SKM-1 (cell line): ENCODE data around the gene ARHGAP1.

Experiments
- DNase-seq: peaks from one replicate; lab custom pipeline; 2025; ENCODE audit not compliant: unreplicated experiment; lab: John Stamatoyannopoulos, UW

The ARHGAP1 gene

DNA sequence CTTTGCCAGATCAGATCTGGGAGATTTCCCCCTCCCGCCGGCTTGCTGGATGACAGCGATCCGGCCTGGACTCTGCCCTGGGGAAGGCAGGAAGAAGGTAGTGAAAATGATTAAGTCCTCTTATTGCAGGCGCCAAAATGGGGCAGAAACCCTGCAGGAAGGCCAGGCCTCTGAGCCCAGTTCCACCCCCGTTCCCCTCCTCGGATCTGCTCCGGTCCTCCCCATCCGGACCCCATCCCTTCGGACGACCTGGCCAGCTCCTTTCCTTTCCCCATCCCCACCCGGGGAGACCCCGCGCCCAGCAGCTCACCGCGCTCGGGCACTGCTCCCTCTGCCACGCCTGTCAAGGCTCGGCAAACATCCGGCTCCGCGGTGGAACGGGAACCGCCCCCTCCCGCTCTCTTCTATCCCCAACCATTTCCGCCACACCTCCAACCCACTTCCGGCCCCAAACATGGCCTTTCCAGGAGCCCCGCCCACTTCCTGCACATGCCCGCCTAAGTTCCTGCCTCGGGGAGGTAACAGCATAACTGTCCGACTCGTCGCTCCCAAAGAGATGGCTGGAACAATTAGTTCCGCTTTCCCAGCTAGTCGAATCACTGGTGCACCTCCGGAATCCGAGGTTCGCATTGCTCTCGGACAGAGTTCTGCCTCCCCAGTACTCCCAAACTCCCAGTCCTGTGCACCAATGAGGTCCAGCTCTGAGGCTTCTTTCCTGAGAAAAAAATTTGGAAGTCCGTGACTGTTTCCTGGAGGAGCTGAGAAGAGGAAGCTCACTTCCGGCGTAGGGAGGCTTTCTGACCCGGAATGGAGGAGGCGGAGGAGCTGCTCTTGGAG is at the start of gene ARHGAP1, which contains the start of gene ZNF408:
Gene ARHGAP1, minus strand, starts transcription at position 379 of the 837 bp plus-strand sequence. CDS start 4,512 bp downstream, outside the sequence.
Gene ZNF408, plus strand, starts transcription at position 791 of the 837 bp plus-strand sequence. Its CDS starts 17 bp downstream, at position 808.
- DNase-seq: peak; percentile 98

GRCh38 chr11:46747150-46747549 is 46.7 kb upstream of the ARHGAP1 start:
- DNase-seq: no peak

- no peak for DNase-seq
Observed at GRCh38 chr11:46745995-46746394, 45.6 kb upstream of the ARHGAP1 start.

DNA sequence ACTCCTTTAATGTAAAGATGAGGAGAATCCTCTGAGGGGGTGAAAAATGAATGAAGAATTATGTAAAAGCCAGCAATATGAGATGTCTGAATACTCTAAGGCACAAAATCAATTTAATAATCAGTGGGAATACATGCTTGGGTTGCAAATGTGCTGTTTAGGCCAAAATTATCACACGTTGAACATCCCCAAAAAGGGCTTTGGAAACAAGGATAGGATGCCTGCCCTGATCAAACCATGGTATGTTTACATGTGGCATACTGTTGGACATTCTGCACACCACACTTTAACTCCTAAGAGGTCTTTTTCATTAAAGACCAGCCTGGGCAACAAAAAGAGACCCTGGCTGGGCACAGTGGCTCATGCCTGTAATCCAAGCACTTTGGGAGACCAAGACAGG is 44.9 kb upstream of the ARHGAP1 start:
- no peak for DNase-seq

DNA sequence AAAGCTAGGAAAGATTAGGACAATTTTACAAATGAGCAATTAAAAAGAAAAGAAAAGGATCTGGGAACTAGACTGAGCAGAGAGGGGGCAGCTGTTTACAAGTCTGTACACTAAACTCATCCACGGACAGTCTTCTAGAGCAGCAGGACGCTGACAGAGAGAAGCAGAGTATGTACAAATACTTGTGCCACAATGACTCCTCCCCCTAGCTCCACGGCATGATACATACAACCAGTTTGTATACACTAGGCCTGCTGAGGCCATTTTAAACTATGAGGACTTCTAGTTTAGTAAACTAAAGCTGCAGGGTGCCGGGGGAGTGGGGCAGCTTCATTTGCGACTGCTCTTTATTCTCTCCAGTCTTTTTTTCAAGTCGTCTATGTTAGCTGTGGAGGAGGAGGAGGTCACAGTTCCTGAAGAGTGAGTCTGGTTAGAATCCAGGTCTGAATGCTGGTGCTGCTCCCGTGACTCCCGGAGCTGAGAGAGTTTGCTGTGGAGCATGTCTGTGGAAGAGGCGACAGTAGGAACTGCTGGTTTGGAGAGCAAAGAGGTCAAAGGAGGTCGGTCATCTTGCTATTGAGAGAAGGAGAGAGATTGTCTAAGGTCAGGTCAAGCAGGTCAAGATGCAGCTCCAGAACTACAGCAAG is 43.4 kb upstream of the ARHGAP1 start:
- DNase-seq: no peak

DNA sequence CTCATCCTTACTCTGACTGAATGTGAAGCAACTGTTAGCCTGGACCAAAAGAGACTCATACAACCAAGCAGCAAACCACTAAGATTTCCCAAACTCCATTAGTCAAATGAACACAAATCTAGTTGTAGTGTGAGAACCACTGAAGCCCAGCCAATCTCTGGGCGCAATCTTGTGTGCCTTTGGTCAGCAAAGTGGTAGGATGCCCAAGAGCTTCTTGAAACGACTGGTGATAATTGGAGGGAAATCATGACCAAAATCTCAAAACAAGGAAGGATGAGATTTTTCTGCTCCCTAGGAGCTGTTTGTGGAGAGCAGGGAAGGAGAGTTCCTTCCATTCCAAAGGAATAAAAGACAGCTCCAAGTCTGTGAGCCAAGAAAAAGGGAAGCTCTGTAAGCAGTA is 42.6 kb upstream of the ARHGAP1 start:
- no peak for DNase-seq

DNA sequence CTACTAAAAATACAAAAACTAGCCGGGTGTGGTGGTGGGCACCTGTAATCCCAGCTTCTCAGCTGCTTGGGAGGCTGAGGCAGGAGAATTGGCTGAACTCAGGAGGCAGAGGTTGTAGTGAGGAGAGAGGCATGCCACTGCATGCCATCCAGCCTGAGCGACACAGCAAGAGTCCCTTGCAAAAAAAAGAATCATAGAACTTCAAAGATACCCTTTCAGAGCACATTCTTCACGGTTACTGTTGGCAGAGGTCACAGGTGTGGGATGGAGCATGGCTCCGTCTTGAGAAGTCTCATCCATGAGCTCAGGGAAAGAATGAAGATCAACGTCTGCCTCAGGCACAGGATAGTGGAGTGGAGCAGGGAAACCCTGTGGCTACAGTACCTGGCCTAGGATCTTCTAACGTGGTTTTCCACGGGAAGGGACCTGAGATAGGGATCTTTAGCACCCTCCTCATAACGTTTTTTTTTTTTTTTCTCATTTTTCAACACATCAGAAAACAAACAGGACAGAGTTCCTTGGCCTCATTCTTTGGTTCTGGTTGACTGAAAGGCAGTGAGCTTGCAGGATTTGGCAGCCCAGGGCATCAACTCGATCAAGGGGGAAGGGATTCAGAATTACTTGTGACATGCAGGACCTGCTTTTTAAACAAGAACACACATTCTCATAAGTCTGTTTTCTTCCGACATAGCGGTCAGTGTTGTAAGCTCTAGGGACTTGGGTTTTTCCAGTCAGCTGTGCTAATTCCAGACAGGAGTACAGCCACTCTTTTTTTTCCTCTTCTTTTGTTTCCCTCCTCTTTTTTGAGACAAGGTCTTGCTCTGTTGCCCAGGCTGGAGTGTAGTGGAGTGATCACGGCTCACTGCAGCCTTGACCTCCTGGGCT is 41.4 kb upstream of the ARHGAP1 start:
- no peak for DNase-seq

DNA sequence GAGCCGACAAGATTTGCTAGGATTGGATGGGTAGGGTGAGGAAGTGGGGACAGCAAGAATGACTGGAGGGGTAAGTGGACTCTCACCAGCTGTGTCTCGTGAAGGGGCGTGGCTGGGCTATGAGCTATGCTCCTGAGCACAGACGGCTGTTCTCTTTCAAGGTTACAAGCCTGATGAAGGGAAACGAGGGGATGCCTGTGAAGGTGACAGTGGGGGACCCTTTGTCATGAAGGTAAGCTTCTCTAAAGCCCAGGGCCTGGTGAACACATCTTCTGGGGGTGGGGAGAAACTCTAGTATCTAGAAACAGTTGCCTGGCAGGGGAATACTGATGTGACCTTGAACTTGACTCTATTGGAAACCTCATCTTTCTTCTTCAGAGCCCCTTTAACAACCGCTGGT is 38.5 kb upstream of the ARHGAP1 start:
- DNase-seq: no peak

- no peak for DNase-seq
Observed at GRCh38 chr11:46737699-46738098, 37.3 kb upstream of the ARHGAP1 start.

DNA sequence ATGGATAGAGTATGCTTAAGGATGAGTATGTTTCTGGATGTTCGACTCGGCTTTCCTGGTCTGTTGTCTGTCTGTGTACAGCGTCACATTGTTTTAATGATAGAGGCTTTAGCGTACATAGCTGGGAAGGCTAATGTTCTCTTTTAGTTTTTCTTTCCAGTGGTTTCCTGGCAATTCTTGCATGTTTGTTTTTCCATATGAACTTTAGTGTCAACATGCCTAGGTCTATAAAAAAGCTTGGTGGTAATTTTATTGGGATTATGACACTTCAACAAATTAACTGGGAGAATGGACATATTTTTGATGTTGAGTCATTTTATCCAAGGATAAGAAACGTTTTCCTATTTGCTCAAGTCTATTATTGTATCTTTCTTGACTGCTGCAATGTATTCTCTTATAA is 36.2 kb upstream of the ARHGAP1 start:
- no peak for DNase-seq

DNA sequence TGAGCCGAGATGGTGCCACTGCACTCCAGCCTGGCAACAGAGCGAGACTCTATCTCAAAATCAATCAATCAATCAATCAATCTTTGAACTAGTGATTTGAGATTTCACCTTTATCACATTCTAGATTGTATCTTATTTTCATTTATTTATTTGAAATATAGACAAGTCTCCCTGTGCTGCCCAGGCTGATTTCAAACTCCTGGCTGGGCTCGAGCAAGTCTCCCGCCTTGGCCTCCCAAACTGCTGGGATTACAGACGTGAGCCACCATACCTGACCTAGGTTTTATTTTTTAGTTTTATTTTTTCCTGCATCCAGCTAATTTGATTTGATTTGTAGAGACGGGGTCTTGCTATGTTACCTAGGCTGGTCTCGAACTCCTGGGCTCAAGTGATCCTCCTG is 35.7 kb upstream of the ARHGAP1 start:
- DNase-seq: no peak

DNA sequence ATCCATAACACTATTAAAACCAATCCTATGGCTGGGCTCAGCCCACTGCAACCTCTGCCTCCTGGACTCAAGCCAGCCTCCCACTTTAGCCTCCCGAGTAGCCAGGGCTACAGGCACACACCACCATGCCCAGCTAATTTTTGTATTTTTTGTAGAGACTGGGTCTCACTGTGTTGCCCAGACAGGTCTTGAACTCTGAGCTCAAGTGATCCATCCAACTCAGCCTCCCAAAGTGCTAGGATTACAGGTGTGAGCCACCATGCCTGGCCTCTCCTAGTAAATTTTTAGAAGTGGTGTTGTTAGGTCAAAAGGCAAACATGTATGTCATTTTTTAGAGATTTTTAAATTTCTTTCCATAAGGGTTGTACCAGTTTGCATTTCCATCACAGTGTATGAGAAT is 32.8 kb upstream of the ARHGAP1 start:
- DNase-seq: no peak

DNA sequence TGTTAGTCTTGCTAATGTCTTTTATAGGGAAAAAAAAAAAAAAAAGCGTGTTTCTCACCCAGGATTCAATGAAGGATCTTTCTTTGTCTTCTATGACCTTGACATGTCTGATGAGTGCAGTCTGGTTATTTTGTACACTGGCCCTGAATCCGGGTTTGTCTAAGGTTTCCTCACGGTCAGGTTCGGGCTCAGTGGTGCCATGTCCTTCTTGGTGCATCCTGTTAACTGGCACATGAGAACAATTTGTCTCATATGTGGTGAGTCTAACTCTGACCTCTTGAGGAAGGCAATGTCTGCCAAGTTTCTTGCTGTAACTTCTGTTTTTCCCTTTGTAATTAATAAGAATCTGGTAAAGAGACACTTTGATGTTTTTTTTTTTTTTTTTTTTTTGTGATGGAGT is 31.1 kb upstream of the ARHGAP1 start:
- DNase-seq: no peak

DNA sequence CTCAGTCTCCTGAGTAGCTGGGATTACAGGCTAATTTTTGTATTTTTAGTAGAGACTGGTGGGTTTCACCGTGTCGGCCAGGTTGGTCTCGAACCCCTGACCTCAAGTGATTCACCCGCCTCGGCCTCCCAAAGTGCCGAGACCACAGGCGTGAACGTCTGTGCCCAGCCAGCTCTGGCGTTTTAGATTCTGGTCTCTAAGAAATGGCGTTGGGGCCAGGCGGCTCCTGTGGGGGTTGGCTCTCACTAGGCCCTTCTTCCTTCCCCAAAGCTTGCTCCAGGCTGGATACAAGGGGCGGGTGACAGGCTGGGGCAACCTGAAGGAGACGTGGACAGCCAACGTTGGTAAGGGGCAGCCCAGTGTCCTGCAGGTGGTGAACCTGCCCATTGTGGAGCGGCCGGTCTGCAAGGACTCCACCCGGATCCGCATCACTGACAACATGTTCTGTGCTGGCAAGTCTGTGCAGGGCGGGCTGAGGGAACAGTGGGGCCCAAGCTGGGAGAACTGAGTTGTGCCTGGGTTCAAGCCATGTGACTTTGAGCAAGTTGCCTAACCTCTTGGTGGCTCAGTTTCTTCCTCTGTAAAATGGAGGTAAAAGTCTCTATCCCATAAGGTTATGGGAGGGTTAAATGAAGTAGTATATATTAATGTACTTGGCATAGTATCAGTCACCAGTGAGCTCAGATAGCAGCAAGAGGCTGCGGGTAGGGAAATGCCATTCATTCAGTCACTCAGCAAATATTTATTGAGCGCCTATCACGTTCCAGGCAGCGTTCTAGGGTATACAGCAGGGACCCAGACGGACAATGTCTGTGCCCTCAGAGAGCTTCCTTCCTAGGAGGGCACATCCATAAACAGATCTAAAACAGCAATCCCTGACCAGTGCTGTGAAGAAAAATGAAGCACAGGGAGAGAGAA is 28.9 kb upstream of the ARHGAP1 start:
- DNase-seq: no peak

DNA sequence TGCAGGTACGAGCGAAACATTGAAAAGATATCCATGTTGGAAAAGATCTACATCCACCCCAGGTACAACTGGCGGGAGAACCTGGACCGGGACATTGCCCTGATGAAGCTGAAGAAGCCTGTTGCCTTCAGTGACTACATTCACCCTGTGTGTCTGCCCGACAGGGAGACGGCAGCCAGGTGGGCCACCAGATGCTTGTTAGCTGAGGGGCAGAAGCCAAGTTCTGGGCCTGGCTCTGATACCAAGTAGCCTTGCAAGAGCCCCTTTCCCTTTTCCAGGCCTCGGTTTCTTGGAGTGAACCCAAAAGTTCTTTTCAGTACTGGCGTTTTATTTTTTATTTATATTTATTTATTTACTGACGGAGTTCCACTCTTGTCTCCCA is 28.2 kb upstream of the ARHGAP1 start:
- DNase-seq: no peak

GRCh38 chr11:46727952-46728658 is 27.7 kb upstream of the ARHGAP1 start:
- DNase-seq: no peak

DNA sequence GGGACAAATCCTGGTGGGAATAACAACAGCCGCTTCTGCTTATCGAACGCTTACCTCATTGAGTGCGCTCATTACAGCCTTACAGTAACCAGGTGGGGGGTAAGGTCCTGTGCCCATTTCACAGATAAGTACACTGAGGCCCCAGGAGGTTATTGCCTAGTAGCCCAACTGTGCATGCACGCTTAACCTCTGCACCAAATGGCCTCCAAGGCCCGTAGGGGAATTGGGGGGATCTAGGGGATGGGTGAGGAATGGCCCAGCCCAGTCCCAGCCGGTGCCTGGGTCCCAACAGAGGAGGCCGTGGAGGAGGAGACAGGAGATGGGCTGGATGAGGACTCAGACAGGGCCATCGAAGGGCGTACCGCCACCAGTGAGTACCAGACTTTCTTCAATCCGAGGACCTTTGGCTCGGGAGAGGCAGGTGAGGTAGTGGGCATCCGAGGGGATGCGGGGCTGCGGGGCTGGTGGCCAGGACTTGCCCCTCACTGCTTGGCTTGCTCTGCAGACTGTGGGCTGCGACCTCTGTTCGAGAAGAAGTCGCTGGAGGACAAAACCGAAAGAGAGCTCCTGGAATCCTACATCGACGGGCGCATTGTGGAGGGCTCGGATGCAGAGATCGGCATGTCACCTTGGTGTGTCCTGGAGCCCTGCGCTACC is 25.9 kb upstream of the ARHGAP1 start:
- no peak for DNase-seq

DNA sequence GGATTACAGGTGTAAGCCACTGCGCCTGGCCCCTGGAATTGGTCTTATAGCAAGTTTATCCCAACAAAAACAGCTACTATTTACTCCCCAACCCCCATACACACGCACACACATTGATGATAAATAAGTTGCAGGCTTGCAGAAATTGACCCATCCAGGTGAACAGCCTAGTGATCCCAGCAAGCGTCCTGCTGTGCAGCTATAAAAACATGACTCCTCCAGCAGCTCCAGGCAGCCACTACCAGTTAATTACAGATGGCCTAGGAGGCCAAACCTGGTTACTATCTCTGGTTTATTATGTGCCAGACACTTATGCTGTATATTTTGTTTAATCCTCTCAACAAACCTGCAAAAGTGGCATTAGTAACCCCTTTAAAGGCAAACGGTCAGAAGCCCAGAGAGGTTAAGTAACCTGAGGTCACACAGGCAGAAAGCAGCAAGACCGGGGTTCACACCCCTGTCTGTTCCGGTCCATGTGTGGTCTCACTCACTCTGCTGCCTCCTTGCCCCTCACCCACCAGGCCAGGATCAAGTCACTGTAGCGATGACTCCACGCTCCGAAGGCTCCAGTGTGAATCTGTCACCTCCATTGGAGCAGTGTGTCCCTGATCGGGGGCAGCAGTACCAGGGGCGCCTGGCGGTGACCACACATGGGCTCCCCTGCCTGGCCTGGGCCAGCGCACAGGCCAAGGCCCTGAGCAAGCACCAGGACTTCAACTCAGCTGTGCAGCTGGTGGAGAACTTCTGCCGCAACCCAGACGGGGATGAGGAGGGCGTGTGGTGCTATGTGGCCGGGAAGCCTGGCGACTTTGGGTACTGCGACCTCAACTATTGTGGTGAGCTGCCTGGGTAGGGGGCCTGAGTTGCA is 25.2 kb upstream of the ARHGAP1 start:
- no peak for DNase-seq
